Thyroid gland (tissue), 4 donors: Measurements from ENCODE around the gene PRDX5. TPM values are rescaled to one million over a fixed set of nuclear protein-coding genes. Genes with fewer than 3 reads are reported as not detected.

Experiments
- DNase-seq, 2 donors: peaks; one replicate each; pipeline ENCODE4 v3.0.0-alpha.2; 2019
- H3K27ac ChIP-seq, 3 donors: fragments of 200-600 bp; sonication (generic); 1 replicate in 2 of 3; 2 replicates in 1 of 3; pipeline ENCODE4 v1.5.1; 2016 to 2019; ENCODE audit warnings: mild to moderate bottlenecking in 1 of 3, moderate library complexity in 1 of 3
- H3K27me3 ChIP-seq: fragments of 200-600 bp; sonication (generic); one replicate; pipeline ENCODE4 v1.5.1; 2019
- H3K36me3 ChIP-seq, 2 donors: fragments of 200-600 bp; sonication (generic); one replicate each; pipeline ENCODE4 v1.5.1; 2016 to 2019
- H3K4me1 ChIP-seq, 2 donors: fragments of 200-600 bp; sonication (generic); one replicate each; pipeline ENCODE4 v1.5.1; 2017 to 2019
- H3K4me3 ChIP-seq, 3 donors: fragments of 200-600 bp; sonication (generic); replicated peaks in 1 of 3; 1 replicate in 2 of 3; 2 replicates in 1 of 3; pipeline ENCODE4 v1.5.1; 2016; ENCODE audit warnings: mild to moderate bottlenecking in 1 of 3
- H3K9me3 ChIP-seq: fragments of 200-600 bp; sonication (generic); one replicate; pipeline ENCODE4 v1.5.1; 2017
- POLR2A ChIP-seq, 2 donors: fragments of 450-650 bp; IDR thresholded peaks; one replicate each; pipeline ENCODE4 v1.6.1; 2017; ENCODE audit warnings: antibody characterized with exemption in 2 of 2, mild to moderate bottlenecking in 2 of 2, moderate library complexity in 1 of 2
- WGBS, 2 donors: methylation state at CpG; one replicate each; pipeline ENCODE4 v1.1.5; 2017; 5-methylcytosine and 5-hydroxymethylcytosine counted together
- intact Hi-C: fragments of 100-400 bp; cut with DNase I; formaldehyde crosslinking; loops from one replicate; pipeline ENCODE4 v1.15.1; 2023
- microRNA counts, 2 donors: library from miRNA; unstranded; fragments of <30 nt; microRNA quantifications; one replicate each; lab custom pipeline; 2016 to 2017
- microRNA-seq: library from miRNA; unstranded; fragments of <30 nt; microRNA quantifications from one replicate; pipeline ENCODE4, GENCODE V29; 2016
- small RNA-seq: library from RNA; depleted of rRNA; stranded (forward); fragments of <200 nt; gene quantifications from one replicate; pipeline ENCODE3, GENCODE V24; 2016
- total RNA-seq, 4 donors: library from RNA; depleted of rRNA; stranded (reverse); fragments of >200 nt; gene quantifications; one replicate each; pipeline ENCODE4 v1.2.3, GENCODE V29; 2016
- TF ChIP-seq, protein P1 (sequence below), 6 experiments: fragments of 200-600 bp in 3 of 6; fragments of 450-650 bp in 3 of 6; sonication (generic) in 3 of 6; IDR thresholded peaks; one replicate each; pipeline ENCODE4 v1.5.1; 2016 to 2019; ENCODE audit warnings: antibody characterized with exemption in 6 of 6, mild to moderate bottlenecking in 2 of 6, inconsistent platforms in 1 of 6, moderate library complexity in 1 of 6

PRDX5 gene
- total RNA-seq, 4 donors from 2014 or later, result 384 to 962 (median 653) TPM

DNA sequence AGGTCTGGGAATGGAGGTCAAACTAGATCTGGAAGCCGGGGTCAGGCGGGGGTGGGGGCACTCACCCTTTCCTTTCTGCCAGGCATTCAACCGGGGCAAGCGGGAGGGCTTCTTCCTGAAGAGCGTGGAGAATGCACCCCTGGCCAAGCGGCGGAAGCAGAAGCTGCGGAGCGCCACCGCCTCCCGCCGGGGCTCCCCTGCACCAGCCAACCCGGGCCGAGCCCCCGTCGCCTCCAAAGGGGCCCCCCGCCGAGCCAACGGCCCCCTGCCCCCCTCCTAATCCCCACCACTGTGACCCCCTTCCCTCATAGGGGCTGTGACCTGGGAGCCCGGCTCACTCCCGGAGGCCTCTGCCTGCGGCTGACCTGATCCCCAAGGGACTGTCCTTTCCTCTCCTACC, 53.3 kb downstream of the PRDX5 start:
- WGBS, 2 donors, result 89 to 91% methylated on average over 4 to 18 of the region's 22 CpGs
- Histone ChIP-seq H3K4me1 (no peaks in the 10 kb centered on the region), H3K9me3 (no peaks in the 10 kb centered on the region), H3K27ac (no peak overlapping the region), H3K27me3 (no peaks in the 10 kb centered on the region), H3K36me3 (peaks cover 15 to 31% of the 10 kb centered on the region in 2 donors), H3K4me3 (no peak overlapping the region)
- TF ChIP-seq, protein P1, sequence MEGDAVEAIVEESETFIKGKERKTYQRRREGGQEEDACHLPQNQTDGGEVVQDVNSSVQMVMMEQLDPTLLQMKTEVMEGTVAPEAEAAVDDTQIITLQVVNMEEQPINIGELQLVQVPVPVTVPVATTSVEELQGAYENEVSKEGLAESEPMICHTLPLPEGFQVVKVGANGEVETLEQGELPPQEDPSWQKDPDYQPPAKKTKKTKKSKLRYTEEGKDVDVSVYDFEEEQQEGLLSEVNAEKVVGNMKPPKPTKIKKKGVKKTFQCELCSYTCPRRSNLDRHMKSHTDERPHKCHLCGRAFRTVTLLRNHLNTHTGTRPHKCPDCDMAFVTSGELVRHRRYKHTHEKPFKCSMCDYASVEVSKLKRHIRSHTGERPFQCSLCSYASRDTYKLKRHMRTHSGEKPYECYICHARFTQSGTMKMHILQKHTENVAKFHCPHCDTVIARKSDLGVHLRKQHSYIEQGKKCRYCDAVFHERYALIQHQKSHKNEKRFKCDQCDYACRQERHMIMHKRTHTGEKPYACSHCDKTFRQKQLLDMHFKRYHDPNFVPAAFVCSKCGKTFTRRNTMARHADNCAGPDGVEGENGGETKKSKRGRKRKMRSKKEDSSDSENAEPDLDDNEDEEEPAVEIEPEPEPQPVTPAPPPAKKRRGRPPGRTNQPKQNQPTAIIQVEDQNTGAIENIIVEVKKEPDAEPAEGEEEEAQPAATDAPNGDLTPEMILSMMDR (IDR thresholded peaks at IDR 0.05), result no peak
- TF ChIP-seq POLR2A (IDR thresholded peaks at IDR 0.05), result no peak
- intact Hi-C loops, result no loop called here
- DNase-seq, result no peak

MicroRNAs within 50 kb of the gene (microRNA counts, 767-probe panel; counts per million panel counts)
- 0 counts per million in 2 donors for microRNA hsa-miR-1237 (lab: Ali Mortazavi, UCI)

Small RNA genes within 50 kb of the gene (microRNA-seq; reads per million reads assigned to microRNA genes)
- gene MIR1237, result not detected
- not detected for gene MIR7155

Small RNA genes within 50 kb of the gene (small RNA-seq; reads per million reads assigned to genes)
- not detected for gene MIR1237
- gene MIR7155, result not detected
- gene RF00019, result not detected

Other genes with a start within 250 kb of the PRDX5 start
- 10 to 100 TPM; 62.5 to 89.5 (median 70.0) TPM for gene MACROD1, start 152.0 kb upstream of the PRDX5 start, total RNA-seq
- 100 to 1,000 TPM in 2 of 4 donors, 10 to 100 TPM in 2; 80.8 to 116 (median 106) TPM for gene STIP1, start 131.9 kb upstream of the PRDX5 start, total RNA-seq
- 10 to 100 TPM in 2 of 4 donors, 1 to 10 TPM in 2; 7.6 to 13.9 (median 10.8) TPM for gene FERMT3, start 111.4 kb upstream of the PRDX5 start, total RNA-seq
- gene TRPT1, start 91.9 kb upstream of the PRDX5 start, total RNA-seq, result 10 to 100 TPM; 50.5 to 90.8 (median 65.9) TPM
- 100 to 1,000 TPM in 2 of 4 donors, 10 to 100 TPM in 2; 65.6 to 109 (median 94.4) TPM for gene NUDT22, start 91.8 kb upstream of the PRDX5 start, total RNA-seq
- 10 to 100 TPM; 10.9 to 48.6 (median 21.9) TPM for gene DNAJC4, start 87.6 kb upstream of the PRDX5 start, total RNA-seq
- 100 to 1,000 TPM in 1 of 4 donors, 10 to 100 TPM in 3; 52.9 to 101 (median 75.7) TPM for gene VEGFB, start 83.5 kb upstream of the PRDX5 start, total RNA-seq
- 100 to 1,000 TPM; 107 to 271 (median 196) TPM for gene FKBP2, start 77.0 kb upstream of the PRDX5 start, total RNA-seq
- 100 to 1,000 TPM in 1 of 4 donors, 10 to 100 TPM in 3; 34.2 to 103 (median 83.8) TPM for gene PPP1R14B, start 71.2 kb upstream of the PRDX5 start, total RNA-seq
- 10 to 100 TPM; 18.8 to 39.2 (median 23.5) TPM for gene PLCB3, start 66.6 kb upstream of the PRDX5 start, total RNA-seq
- 100 to 1,000 TPM in 3 of 4 donors, 10 to 100 TPM in 1; 79.0 to 239 (median 148) TPM for gene BAD, start 33.5 kb upstream of the PRDX5 start, total RNA-seq
- gene GPR137, start 32.3 kb upstream of the PRDX5 start, total RNA-seq, result 10 to 100 TPM; 14.9 to 46.9 (median 33.8) TPM
- gene KCNK4, start 26.8 kb upstream of the PRDX5 start, total RNA-seq, result not detected
- 1 to 10 TPM in 2 of 4 donors, not detected in 2; 1.0 to 3.1 TPM for gene CATSPERZ, start 17.8 kb upstream of the PRDX5 start, total RNA-seq
- gene ESRRA, start 12.6 kb upstream of the PRDX5 start, total RNA-seq, result 10 to 100 TPM; 42.8 to 71.6 (median 58.3) TPM
- 100 to 1,000 TPM; 228 to 435 (median 237) TPM for gene TRMT112, start 562 bp upstream of the PRDX5 start, total RNA-seq
- gene CCDC88B, start 22.1 kb downstream of the PRDX5 start, total RNA-seq, result 1 to 10 TPM; 2.8 to 7.0 (median 3.6) TPM
- gene RPS6KA4, start 41.0 kb downstream of the PRDX5 start, total RNA-seq, result 10 to 100 TPM; 19.2 to 44.9 (median 21.8) TPM
- not detected for gene SLC22A11, start 237.8 kb downstream of the PRDX5 start, total RNA-seq